ENCODE results near the gene TGFB2. TPM values are rescaled to one million over a fixed set of nuclear protein-coding genes. Genes with fewer than 3 reads are reported as not detected.

Gene TGFB2
- 9.0 to 22.3 TPM (median 21.5 TPM) in 3 replicates for polyA plus RNA-seq
- 9.1 TPM for polyA plus RNA-seq (2011; ENCODE audit: low read depth)
- polyA plus RNA-seq (2011; cell fraction: cytosol; rRNA removed) = 5.8 and 10.0 TPM in 2 replicates
- polyA plus RNA-seq (2011; cell fraction: nucleus; rRNA removed) = 28.8 and 34.4 TPM in 2 replicates
- 4.6 and 22.6 TPM in 2 replicates for polyA plus RNA-seq (2012; ENCODE audit: low replicate concordance)
- 5.6 to 20.8 TPM (median 12.4 TPM) in 3 replicates for polyA minus RNA-seq
- polyA minus RNA-seq (2011; cell fraction: cytosol; rRNA and poly(A)+ RNA removed) = 10.0 TPM
- polyA minus RNA-seq (2011; cell fraction: nucleus; rRNA and poly(A)+ RNA removed) = 24.4 and 70.7 TPM in 2 replicates

DNA sequence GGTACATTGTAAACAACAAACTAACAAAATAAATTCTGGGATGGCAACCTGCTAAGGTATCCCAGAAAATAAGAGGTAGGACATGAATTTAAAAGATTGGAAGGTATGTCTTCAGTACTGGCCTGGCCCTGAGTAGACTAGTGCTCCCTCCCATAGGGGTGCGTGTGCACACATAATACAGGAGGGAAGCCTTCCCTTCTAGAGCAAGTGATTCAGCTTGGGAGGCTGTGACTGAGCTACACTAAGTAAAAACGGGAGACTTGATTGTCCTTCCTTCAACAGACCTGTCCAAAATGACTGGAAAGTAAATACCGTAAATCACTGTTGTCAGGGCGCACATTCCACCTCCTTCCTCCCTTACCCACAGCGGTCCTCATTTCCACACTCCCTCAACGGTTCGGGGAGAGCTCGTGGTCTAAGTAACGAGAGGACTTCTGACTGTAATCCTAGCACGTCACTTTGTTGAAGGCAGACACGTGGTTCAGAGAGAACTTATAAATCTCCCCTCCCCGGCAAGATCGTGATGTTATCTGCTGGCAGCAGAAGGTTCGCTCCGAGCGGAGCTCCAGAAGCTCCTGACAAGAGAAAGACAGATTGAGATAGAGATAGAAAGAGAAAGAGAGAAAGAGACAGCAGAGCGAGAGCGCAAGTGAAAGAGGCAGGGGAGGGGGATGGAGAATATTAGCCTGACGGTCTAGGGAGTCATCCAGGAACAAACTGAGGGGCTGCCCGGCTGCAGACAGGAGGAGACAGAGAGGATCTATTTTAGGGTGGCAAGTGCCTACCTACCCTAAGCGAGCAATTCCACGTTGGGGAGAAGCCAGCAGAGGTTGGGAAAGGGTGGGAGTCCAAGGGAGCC lies at the start of gene TGFB2:
TGFB2 (plus strand) TSS at position 523 of the 859 bp plus-strand sequence. CDS start 1,366 bp downstream, outside the sequence.
- Histone ChIP-seq H3K27me3 (ENCODE audit: control insufficient read depth, extremely low read depth, insufficient read depth, low read length) (no peaks in the 10 kb centered on the region), H3K9me3 (ENCODE audit: control insufficient read depth, low read depth, low read length) (no peaks in the 10 kb centered on the region), H2AFZ (ENCODE audit: control insufficient read depth, low read length) (peak within 1 kb of the TSS; percentile 58), H3K9me1 (ENCODE audit: control insufficient read depth, extremely low read depth, insufficient read depth, low read length) (no peaks in the 10 kb centered on the region), H4K20me1 (ENCODE audit: control insufficient read depth, extremely low read depth, insufficient read depth, low read length) (no peaks in the 10 kb centered on the region), H3K79me2 (ENCODE audit: control insufficient read depth, insufficient read depth, low read length) (peaks cover 44% of the 10 kb centered on the region), H3K4me2 (ENCODE audit: control insufficient read depth, extremely low read depth, insufficient read depth, low read depth, low read length) (peak within 1 kb of the TSS; percentile 86), H3K27ac (ENCODE audit: control insufficient read depth, insufficient read depth, low read length) (peak within 1 kb of the TSS; percentile 86), H3K9ac (ENCODE audit: control insufficient read depth, extremely low read depth, insufficient read depth, low read length) (peak within 1 kb of the TSS; percentile 96), H3K4me1 (ENCODE audit: control insufficient read depth, extremely low read depth, insufficient read depth, low read length) (peaks cover 13% of the 10 kb centered on the region), H3K4me3 (ENCODE audit: control insufficient read depth in 2 of 3, extremely low read depth in 1 of 3, insufficient read depth in 2 of 3, low read depth in 1 of 3, low read length in 3 of 3) (peak within 1 kb of the TSS; percentile 67 to 100 (median 93)), H3K36me3 (ENCODE audit: control insufficient read depth in 2 of 2, extremely low read depth in 1 of 2, insufficient read depth in 2 of 2, low read length in 2 of 2) (no peaks in the 10 kb centered on the region)
- FAIRE-seq = peak; percentile 63
- no peak for DNase-seq (ENCODE audit: low read depth, low spot score)
- TF ChIP-seq, protein P1, sequence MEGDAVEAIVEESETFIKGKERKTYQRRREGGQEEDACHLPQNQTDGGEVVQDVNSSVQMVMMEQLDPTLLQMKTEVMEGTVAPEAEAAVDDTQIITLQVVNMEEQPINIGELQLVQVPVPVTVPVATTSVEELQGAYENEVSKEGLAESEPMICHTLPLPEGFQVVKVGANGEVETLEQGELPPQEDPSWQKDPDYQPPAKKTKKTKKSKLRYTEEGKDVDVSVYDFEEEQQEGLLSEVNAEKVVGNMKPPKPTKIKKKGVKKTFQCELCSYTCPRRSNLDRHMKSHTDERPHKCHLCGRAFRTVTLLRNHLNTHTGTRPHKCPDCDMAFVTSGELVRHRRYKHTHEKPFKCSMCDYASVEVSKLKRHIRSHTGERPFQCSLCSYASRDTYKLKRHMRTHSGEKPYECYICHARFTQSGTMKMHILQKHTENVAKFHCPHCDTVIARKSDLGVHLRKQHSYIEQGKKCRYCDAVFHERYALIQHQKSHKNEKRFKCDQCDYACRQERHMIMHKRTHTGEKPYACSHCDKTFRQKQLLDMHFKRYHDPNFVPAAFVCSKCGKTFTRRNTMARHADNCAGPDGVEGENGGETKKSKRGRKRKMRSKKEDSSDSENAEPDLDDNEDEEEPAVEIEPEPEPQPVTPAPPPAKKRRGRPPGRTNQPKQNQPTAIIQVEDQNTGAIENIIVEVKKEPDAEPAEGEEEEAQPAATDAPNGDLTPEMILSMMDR (optimal IDR thresholded peaks at IDR 0.05 in 1 of 3, IDR thresholded peaks at IDR 0.05 in 1 of 3, conservative IDR thresholded peaks at IDR 0.05 in 1 of 3; ENCODE audit: extremely low read depth in 1 of 3, insufficient read depth in 2 of 3, low read length in 3 of 3) = no peak
- TF ChIP-seq EZH2 (IDR thresholded peaks at IDR 0.05; ENCODE audit: low read length) = no peak
- dilution Hi-C loops (cut with MboI; ENCODE audit: extremely low pct_ligation_motif_present, low sequenced_read_pairs) = no loop called here

DNA sequence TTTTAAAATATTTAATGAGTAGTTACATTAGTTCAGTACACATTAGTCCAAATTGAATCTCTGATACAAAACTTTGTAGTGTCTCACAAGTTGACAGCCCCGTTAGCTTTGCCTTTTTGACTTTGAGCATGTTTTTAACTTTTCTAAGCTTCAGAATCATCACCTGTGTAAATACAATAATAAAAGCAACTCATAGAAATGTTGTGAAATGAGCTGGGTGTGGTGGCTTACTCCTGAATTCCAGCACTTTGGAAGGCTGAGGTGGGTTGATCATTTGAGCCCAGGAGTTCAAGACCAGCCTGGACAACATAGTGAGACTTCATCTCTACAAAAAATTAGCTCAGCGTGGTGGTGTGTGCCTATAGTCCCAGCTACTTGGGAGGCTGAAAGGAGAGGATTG lies 49.0 kb upstream of the TGFB2 start:
- no peak for TF ChIP-seq EZH2 (IDR thresholded peaks at IDR 0.05; ENCODE audit: low read length)
- TF ChIP-seq, protein P1 (optimal IDR thresholded peaks at IDR 0.05 in 1 of 3, IDR thresholded peaks at IDR 0.05 in 1 of 3, conservative IDR thresholded peaks at IDR 0.05 in 1 of 3; ENCODE audit: extremely low read depth in 1 of 3, insufficient read depth in 2 of 3, low read length in 3 of 3) = no peak
- H2AFZ ChIP-seq (ENCODE audit: control insufficient read depth, low read length) = no peak overlapping the region
- H3K4me3 ChIP-seq (ENCODE audit: control insufficient read depth in 2 of 3, extremely low read depth in 1 of 3, insufficient read depth in 2 of 3, low read depth in 1 of 3, low read length in 3 of 3) = no peak overlapping the region
- no peaks in the 10 kb centered on the region for H3K27me3 ChIP-seq (ENCODE audit: control insufficient read depth, extremely low read depth, insufficient read depth, low read length)
- FAIRE-seq (no peak), DNase-seq (ENCODE audit: low read depth, low spot score) (no peak)
- no peaks in the 10 kb centered on the region for H4K20me1 ChIP-seq (ENCODE audit: control insufficient read depth, extremely low read depth, insufficient read depth, low read length)
- no peak overlapping the region for H3K4me2 ChIP-seq (ENCODE audit: control insufficient read depth, extremely low read depth, insufficient read depth, low read depth, low read length)
- H3K27ac ChIP-seq (ENCODE audit: control insufficient read depth, insufficient read depth, low read length) = no peak overlapping the region
- no peaks in the 10 kb centered on the region for H3K9me1 ChIP-seq (ENCODE audit: control insufficient read depth, extremely low read depth, insufficient read depth, low read length)
- H3K79me2 ChIP-seq (ENCODE audit: control insufficient read depth, insufficient read depth, low read length) = peaks cover 63% of the 10 kb centered on the region
- H3K4me1 ChIP-seq (ENCODE audit: control insufficient read depth, extremely low read depth, insufficient read depth, low read length) = peaks cover 14% of the 10 kb centered on the region
- dilution Hi-C loops (cut with MboI; ENCODE audit: extremely low pct_ligation_motif_present, low sequenced_read_pairs) = no loop called here
- no peaks in the 10 kb centered on the region for H3K9me3 ChIP-seq (ENCODE audit: control insufficient read depth, low read depth, low read length)
- no peaks in the 10 kb centered on the region for H3K36me3 ChIP-seq (ENCODE audit: control insufficient read depth in 2 of 2, extremely low read depth in 1 of 2, insufficient read depth in 2 of 2, low read length in 2 of 2)
- H3K9ac ChIP-seq (ENCODE audit: control insufficient read depth, extremely low read depth, insufficient read depth, low read length) = no peak overlapping the region

Measured in keratinocyte (primary cell).